Measurements from ENCODE around the gene POLR1G. TPM values are rescaled to one million over a fixed set of nuclear protein-coding genes. Genes with fewer than 3 reads are reported as not detected.

The POLR1G gene
- total and polyA plus RNA-seq, 9 of the 15 experiments (the other 6 are each of a cell fraction or from before 2014, with no cell fraction given): 3.0 to 50.1 (median 27.4) TPM

- TF ChIP-seq CTCF (IDR thresholded peaks at IDR 0.05 in 2 of 3, conservative IDR thresholded peaks at IDR 0.05 in 1 of 3; ENCODE audit: insufficient read depth in 2 of 3, low read depth in 1 of 3, low read length in 3 of 3): no peak
- TF ChIP-seq XRCC5 (IDR thresholded peaks at IDR 0.05; ENCODE audit: low read depth, low read length): peak; percentile 73
- TF ChIP-seq CBFB (CRISPR knock-in tag; IDR thresholded peaks at IDR 0.05): no peak
- TF ChIP-seq ZNF398 (CRISPR knock-in tag; IDR thresholded peaks at IDR 0.05): no peak
- peak; percentile 83 for TF ChIP-seq GTF2E2 (tag; IDR thresholded peaks at IDR 0.05)
- TF ChIP-seq ARID3A (IDR thresholded peaks at IDR 0.05; ENCODE audit: borderline replicate concordance, low read depth, low read length): peak; percentile 65; the same call in 1 of the 2 replicates
- no peak for TF ChIP-seq SRSF9 (IDR thresholded peaks at IDR 0.05; ENCODE audit: borderline replicate concordance, low read depth, low read length)
- TF ChIP-seq ZBTB7A (IDR thresholded peaks at IDR 0.05; ENCODE audit: borderline replicate concordance, control insufficient read depth, low read depth, low read length): peak; percentile 80; the same call in 1 of the 2 replicates
- TF ChIP-seq NR2F6 (CRISPR knock-in tag; IDR thresholded peaks at IDR 0.05): no peak
- TF ChIP-seq SMARCE1 (IDR thresholded peaks at IDR 0.05): peak; percentile 94
- TF ChIP-seq RBBP5 (IDR thresholded peaks at IDR 0.05; ENCODE audit: borderline replicate concordance, insufficient read depth, low read length, poor library complexity, severe bottlenecking): peak; percentile 55
- TF ChIP-seq CLOCK (CRISPR knock-in tag; IDR thresholded peaks at IDR 0.05; ENCODE audit: borderline replicate concordance): no peak
- TF ChIP-seq SNIP1 (IDR thresholded peaks at IDR 0.05; ENCODE audit: low read depth): peak; percentile 35; the same call in 1 of the 2 replicates
- no peak for TF ChIP-seq U2AF1 (optimal IDR thresholded peaks at IDR 0.05; ENCODE audit: low read depth, low read length)
- no peak for TF ChIP-seq HEY1 (CRISPR knock-in tag; IDR thresholded peaks at IDR 0.05; ENCODE audit: borderline replicate concordance)
- peak; percentile 46 for TF ChIP-seq GTF2B (IDR thresholded peaks at IDR 0.05; ENCODE audit: extremely low read depth, insufficient read length)
- no peak for TF ChIP-seq CREBBP (IDR thresholded peaks at IDR 0.05; ENCODE audit: low read depth, low read length)
Measured at GRCh38 chr19:45424191-45425058, 18.0 kb downstream of the POLR1G start (continued).

All from K562 (cell line).